Measurements from ENCODE around the gene MAPK1.

Gene MAPK1

GRCh38 chr22:21771631-21771976, 95.8 kb downstream of the MAPK1 start:
- H3K4me3 Mint-ChIP-seq = no peak overlapping the region
- no peaks in the 10 kb centered on the region for H3K9me3 Mint-ChIP-seq (ENCODE audit: low read depth)
- peaks cover 18% of the 10 kb centered on the region for H3K4me1 Mint-ChIP-seq (ENCODE audit: low read depth)
- peaks cover 19% of the 10 kb centered on the region for H3K36me3 Mint-ChIP-seq
- H3K27ac Mint-ChIP-seq = no peak overlapping the region
- H3K27me3 Mint-ChIP-seq = no peaks in the 10 kb centered on the region

- Mint-ChIP-seq H3K4me3 (peak overlapping the region; percentile 30), H3K27ac (no peak overlapping the region), H3K4me1 (ENCODE audit: low read depth) (peaks cover 41% of the 10 kb centered on the region), H3K27me3 (no peaks in the 10 kb centered on the region), H3K9me3 (ENCODE audit: low read depth) (no peaks in the 10 kb centered on the region), H3K36me3 (peaks cover 17% of the 10 kb centered on the region)
Observed at GRCh38 chr22:21768435-21768834, 99.0 kb downstream of the MAPK1 start.

GRCh38 chr22:21766691-21767462, 100.6 kb downstream of the MAPK1 start:
- Mint-ChIP-seq H3K36me3 (peaks cover 11% of the 10 kb centered on the region), H3K4me3 (peak overlapping the region; percentile 6), H3K4me1 (ENCODE audit: low read depth) (peaks cover 53% of the 10 kb centered on the region), H3K27me3 (no peaks in the 10 kb centered on the region), H3K27ac (peak overlapping the region; percentile 50), H3K9me3 (ENCODE audit: low read depth) (no peaks in the 10 kb centered on the region)

- no peak overlapping the region for H3K4me3 Mint-ChIP-seq
- no peaks in the 10 kb centered on the region for H3K27me3 Mint-ChIP-seq
- H3K36me3 Mint-ChIP-seq = peaks cover 9% of the 10 kb centered on the region
- H3K27ac Mint-ChIP-seq = no peak overlapping the region
- H3K9me3 Mint-ChIP-seq (ENCODE audit: low read depth) = no peaks in the 10 kb centered on the region
- peaks cover 53% of the 10 kb centered on the region for H3K4me1 Mint-ChIP-seq (ENCODE audit: low read depth)
Observed at GRCh38 chr22:21765909-21766529, 101.4 kb downstream of the MAPK1 start.

- Mint-ChIP-seq H3K27me3 (no peaks in the 10 kb centered on the region), H3K9me3 (ENCODE audit: low read depth) (no peaks in the 10 kb centered on the region), H3K27ac (peak overlapping the region; percentile 25), H3K4me1 (ENCODE audit: low read depth) (peaks cover 53% of the 10 kb centered on the region), H3K36me3 (peaks cover 9% of the 10 kb centered on the region), H3K4me3 (no peak overlapping the region)
Observed at GRCh38 chr22:21764038-21764804, 103.2 kb downstream of the MAPK1 start.

GRCh38 chr22:21762712-21763581, 104.5 kb downstream of the MAPK1 start:
- Mint-ChIP-seq H3K36me3 (peaks cover 7% of the 10 kb centered on the region), H3K9me3 (ENCODE audit: low read depth) (no peaks in the 10 kb centered on the region), H3K4me3 (peak overlapping the region; percentile 12), H3K27me3 (no peaks in the 10 kb centered on the region), H3K4me1 (ENCODE audit: low read depth) (peaks cover 47% of the 10 kb centered on the region), H3K27ac (peak overlapping the region; percentile 30)

- no peaks in the 10 kb centered on the region for H3K27me3 Mint-ChIP-seq
- no peaks in the 10 kb centered on the region for H3K9me3 Mint-ChIP-seq (ENCODE audit: low read depth)
- no peak overlapping the region for H3K4me3 Mint-ChIP-seq
- H3K27ac Mint-ChIP-seq = peak overlapping the region; percentile 30
- H3K36me3 Mint-ChIP-seq = peaks cover 7% of the 10 kb centered on the region
- H3K4me1 Mint-ChIP-seq (ENCODE audit: low read depth) = peaks cover 40% of the 10 kb centered on the region
Observed at GRCh38 chr22:21761994-21762680, 105.3 kb downstream of the MAPK1 start.

GRCh38 chr22:21761086-21761485, 106.4 kb downstream of the MAPK1 start:
- H3K36me3 Mint-ChIP-seq = peaks cover 6% of the 10 kb centered on the region
- H3K4me3 Mint-ChIP-seq = no peak overlapping the region
- no peak overlapping the region for H3K27ac Mint-ChIP-seq
- H3K4me1 Mint-ChIP-seq (ENCODE audit: low read depth) = peaks cover 31% of the 10 kb centered on the region
- no peaks in the 10 kb centered on the region for H3K27me3 Mint-ChIP-seq
- no peaks in the 10 kb centered on the region for H3K9me3 Mint-ChIP-seq (ENCODE audit: low read depth)

- Mint-ChIP-seq H3K4me3 (no peak overlapping the region), H3K27ac (no peak overlapping the region), H3K36me3 (peaks cover 9% of the 10 kb centered on the region), H3K4me1 (ENCODE audit: low read depth) (peaks cover 29% of the 10 kb centered on the region), H3K9me3 (ENCODE audit: low read depth) (no peaks in the 10 kb centered on the region), H3K27me3 (no peaks in the 10 kb centered on the region)
Observed at GRCh38 chr22:21760640-21761039, 106.8 kb downstream of the MAPK1 start.

GRCh38 chr22:21759646-21760376, 107.6 kb downstream of the MAPK1 start:
- H3K27ac Mint-ChIP-seq = no peak overlapping the region
- no peak overlapping the region for H3K4me3 Mint-ChIP-seq
- no peaks in the 10 kb centered on the region for H3K27me3 Mint-ChIP-seq
- peaks cover 25% of the 10 kb centered on the region for H3K4me1 Mint-ChIP-seq (ENCODE audit: low read depth)
- no peaks in the 10 kb centered on the region for H3K9me3 Mint-ChIP-seq (ENCODE audit: low read depth)
- H3K36me3 Mint-ChIP-seq = peaks cover 8% of the 10 kb centered on the region

GRCh38 chr22:21759093-21759492, 108.4 kb downstream of the MAPK1 start:
- no peak overlapping the region for H3K27ac Mint-ChIP-seq
- peaks cover 8% of the 10 kb centered on the region for H3K36me3 Mint-ChIP-seq
- H3K9me3 Mint-ChIP-seq (ENCODE audit: low read depth) = no peaks in the 10 kb centered on the region
- peaks cover 17% of the 10 kb centered on the region for H3K4me1 Mint-ChIP-seq (ENCODE audit: low read depth)
- H3K4me3 Mint-ChIP-seq = no peak overlapping the region
- no peaks in the 10 kb centered on the region for H3K27me3 Mint-ChIP-seq

- Mint-ChIP-seq H3K27me3 (no peaks in the 10 kb centered on the region), H3K36me3 (peaks cover 8% of the 10 kb centered on the region), H3K4me3 (no peak overlapping the region), H3K27ac (peak overlapping the region; percentile 22), H3K9me3 (ENCODE audit: low read depth) (no peaks in the 10 kb centered on the region), H3K4me1 (ENCODE audit: low read depth) (peaks cover 11% of the 10 kb centered on the region)
Observed at GRCh38 chr22:21758091-21758864, 109.2 kb downstream of the MAPK1 start.

GRCh38 chr22:21755851-21756284, 111.6 kb downstream of the MAPK1 start:
- H3K4me3 Mint-ChIP-seq = no peak overlapping the region
- no peaks in the 10 kb centered on the region for H3K4me1 Mint-ChIP-seq (ENCODE audit: low read depth)
- H3K36me3 Mint-ChIP-seq = peaks cover 8% of the 10 kb centered on the region
- no peaks in the 10 kb centered on the region for H3K27me3 Mint-ChIP-seq
- no peaks in the 10 kb centered on the region for H3K9me3 Mint-ChIP-seq (ENCODE audit: low read depth)
- no peak overlapping the region for H3K27ac Mint-ChIP-seq

All from activated naive CD8-positive, alpha-beta T cell (primary cell).